ENCODE data around the gene ODAD3.
"Not testable (repeated sequence)": the region's sequence is repeated elsewhere in the genome, so short reads cannot be mapped to it uniquely, and the experiment has no call there.

The ODAD3 gene

GRCh38 chr19:11434703-11435056, 241 bp downstream of the ODAD3 start:
- DNase-seq = no peak

GRCh38 chr19:11433526-11433925, 1.4 kb downstream of the ODAD3 start:
- not testable (repeated sequence) for DNase-seq

GRCh38 chr19:11426656-11427055, 8.3 kb downstream of the ODAD3 start:
- no peak for DNase-seq

GRCh38 chr19:11425719-11426457, 9.0 kb downstream of the ODAD3 start:
- no peak for DNase-seq

DNA sequence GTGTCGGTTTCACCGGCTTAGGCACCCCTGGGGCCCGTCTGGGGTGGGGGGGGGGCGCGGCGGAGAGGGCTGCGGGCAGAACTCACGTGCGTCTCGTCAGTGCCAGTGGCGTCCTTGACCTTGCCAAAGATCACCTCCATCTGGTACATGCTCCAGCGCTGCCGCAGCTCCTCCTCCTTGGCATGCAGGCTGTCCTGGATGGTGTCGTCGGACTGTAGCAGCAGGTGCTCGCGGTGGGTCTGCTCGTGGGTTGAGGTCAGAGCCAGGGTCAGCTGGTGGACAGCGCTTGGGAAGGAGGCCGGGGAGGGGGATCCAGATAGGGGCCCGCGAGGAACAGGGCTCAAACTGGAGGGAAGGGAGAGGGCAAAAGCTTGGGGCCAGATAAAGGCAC, 11.1 kb downstream of the ODAD3 start:
- DNase-seq = no peak

DNA sequence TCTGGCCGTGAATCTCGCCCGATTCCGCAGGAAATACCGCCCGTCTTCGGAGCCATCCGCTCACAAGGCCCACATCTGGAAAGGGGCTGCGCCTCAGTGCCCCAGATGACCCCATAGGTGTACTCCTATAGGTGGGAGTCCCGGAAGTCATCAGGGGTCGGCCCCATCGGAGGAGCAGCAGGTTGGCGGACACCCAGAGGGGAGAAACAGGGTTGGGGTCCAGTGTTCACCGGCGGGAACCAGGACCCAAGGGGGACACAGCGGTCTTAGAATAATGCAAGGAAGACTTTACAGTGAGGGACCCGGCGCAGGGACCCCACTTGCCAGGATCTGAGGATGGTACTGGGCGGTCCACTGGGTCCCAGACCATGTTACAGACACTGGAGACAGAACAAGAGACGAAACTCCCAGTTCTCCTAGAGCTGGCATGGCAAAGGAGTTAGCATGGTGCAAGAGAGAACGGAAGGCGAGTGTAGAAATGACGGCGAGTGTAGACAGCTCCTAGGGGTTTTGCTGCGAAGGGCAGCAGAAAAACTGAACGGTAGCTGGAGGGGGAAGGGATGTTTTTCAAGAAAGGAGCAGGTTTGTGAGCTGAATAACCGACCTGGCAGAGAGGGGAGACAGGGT, 11.6 kb downstream of the ODAD3 start:
- DNase-seq = no peak

DNA sequence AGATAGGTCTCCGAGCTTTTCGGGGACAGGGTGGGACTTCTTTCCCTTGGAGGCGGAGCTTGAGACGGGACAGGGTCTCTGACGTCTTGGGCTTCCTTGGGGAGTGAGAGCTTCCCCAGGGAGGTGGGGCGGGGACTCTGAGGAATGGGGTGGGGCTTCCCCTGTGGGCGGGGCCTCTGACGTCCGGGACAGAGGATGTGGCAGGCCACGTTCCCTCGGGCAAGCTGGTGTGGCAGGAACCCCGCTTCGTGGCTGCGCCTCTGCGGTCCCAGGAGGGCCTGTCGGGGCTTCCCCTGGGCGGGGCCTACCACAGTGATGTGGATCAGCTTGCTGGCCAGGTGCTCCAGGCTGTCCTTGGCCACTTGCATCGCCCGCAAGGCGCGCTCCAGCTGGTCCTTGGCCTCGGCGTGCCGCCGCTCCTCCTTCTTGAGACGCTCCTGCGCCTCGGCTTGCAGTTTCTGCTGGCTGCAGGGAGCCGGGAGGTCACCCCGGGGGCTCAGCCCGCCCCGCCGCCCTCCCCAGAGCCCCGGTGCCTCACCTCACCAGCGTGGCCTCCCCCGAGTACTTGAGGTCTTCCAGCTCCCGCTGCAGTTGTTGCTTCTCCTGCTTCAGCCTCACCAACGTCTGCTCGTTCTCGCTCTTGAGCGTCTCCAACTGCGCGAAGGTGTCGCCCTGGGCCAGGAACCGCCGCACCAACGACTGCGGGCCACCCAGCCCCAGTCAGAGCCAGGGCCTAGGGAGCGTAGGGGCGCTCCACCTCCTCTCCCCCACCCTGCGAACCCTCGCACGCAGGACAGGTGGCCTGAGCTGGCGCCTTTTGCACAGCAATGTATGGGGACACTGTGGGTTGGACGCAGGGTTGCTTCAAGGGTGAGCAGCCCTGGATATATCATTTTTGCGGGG, 12.5 kb downstream of the ODAD3 start:
- DNase-seq = peak; percentile 55

DNA sequence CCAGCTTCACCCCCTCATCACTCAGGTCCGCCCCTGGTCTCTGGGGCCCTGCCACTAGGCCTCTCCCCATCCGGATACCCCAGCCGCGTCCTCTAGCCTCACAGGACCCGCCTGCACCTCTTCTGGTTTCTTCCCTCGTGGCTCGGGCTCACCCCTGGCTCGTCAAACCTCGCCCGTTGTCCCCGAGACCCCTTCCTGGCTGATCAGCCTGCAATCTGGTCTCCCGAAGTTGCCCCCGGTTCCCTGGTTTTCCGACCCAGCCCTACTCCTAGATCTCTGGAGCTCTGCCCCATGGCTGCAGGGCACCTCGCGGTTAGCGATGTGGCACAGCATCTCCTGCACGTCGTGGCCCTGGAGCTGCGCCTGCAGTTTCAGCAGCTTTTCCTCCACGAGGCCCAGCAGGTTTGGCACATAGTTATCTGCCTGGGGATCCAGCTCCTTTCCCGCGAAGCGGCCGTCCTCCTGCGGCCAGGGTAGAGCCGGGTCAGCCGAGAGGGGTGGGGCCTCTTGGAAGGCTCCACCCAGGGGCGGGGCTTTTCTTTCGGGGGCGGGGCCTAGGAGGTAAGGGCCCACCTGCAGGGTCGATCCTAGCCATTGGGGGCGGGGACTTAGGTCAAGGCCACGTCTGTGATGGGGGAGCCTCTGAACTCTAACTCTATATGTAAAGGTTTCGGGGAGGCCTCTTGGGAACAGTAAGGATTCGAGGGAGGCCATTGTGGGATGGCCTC, 13.4 kb downstream of the ODAD3 start:
- DNase-seq = peak; percentile 49

DNA sequence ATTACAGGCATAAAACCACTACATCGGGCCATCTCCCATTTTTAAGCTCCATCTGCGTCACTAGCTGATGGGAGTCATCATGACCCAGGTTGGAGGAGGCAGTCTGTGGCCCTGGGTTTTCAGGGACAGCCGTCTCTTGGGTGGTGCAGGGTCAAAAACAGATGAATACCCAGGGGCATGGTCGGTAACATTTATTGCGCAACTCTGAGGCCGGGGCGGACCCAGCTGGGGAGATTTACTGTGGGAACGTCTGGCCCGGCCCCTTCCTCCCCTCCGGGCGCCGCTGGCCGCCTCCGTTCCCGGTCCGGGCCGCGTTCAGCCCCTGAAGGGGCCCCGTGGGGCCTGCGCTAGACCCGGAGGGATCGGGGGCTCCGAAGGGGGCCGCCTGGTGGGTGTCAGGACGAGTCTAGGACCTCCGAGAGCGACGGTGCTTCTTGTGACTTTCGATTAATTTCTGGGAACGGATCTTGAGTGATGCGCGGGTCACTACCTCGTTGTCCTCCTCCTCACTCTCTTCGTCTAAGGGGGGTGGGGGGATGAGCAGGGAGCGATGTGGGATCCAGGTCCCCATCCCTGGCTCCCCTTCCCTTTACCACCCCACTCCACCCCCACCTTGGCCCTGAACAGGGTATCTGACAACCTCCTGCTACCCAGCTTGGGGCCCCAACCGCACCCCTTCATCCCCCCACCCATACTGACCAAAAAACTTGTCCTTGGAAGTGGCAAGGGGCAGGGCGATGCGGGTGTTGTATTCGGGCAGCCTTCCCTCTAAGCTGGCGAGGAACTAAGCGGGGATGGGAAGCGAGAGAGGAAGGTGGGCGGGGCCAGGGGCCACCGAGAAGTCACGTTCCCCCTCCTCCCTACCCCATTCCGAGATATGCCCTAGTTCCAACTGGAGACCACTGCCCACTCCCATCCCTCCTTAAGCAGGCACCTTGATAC, 14.2 kb downstream of the ODAD3 start:
- no peak for DNase-seq

GRCh38 chr19:11418549-11419506, 16.1 kb downstream of the ODAD3 start, which contains the start of gene RGL3:
Gene RGL3, minus strand, starts transcription at chr19:11419314. Its CDS starts 36 bp downstream, at chr19:11419278.
- no peak for DNase-seq

- no peak for DNase-seq
Observed at GRCh38 chr19:11418094-11418548, 16.8 kb downstream of the ODAD3 start.

GRCh38 chr19:11416346-11417052, 18.4 kb downstream of the ODAD3 start:
- DNase-seq = no peak

DNA sequence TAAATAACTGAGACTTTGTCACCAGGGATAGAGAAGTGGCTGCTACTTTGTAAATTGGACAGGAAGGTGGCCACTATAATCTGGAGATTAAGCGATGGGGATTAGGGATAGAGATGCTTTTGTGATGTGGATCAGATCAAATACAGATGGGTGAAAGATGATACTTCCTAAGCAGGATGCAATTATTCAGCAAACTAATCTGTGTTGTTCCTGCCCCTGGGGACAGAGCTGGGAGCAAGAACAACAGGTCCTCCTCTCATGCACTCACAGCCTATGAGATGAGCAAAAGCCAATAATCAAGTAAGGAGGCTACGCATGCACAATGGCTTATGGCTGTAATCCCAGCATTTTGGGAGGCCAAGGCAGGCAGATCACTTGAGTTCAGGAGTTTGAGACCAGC, 20.4 kb downstream of the ODAD3 start:
- no peak for DNase-seq

DNA sequence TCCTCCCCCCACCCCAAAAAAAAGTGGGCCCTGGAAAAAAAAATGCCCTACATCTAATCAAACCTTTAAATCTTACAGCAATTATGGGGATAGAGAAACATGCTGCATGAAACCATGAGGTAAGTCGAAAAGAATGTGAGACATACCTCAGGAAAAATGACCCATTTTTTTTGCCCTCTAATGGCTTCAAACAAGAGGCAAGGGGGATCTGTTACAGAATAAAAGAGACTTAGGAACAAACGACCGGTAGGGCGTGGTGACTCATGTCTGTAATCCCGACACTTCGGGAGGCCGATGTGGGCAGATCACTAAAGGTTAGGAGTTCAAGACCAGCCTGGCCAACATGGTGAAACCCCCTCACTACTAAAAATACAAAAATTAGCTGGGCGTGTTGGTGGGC, 24.2 kb downstream of the ODAD3 start:
- no peak for DNase-seq

- DNase-seq = no peak
Observed at GRCh38 chr19:11408591-11408990, 26.3 kb downstream of the ODAD3 start.

DNA sequence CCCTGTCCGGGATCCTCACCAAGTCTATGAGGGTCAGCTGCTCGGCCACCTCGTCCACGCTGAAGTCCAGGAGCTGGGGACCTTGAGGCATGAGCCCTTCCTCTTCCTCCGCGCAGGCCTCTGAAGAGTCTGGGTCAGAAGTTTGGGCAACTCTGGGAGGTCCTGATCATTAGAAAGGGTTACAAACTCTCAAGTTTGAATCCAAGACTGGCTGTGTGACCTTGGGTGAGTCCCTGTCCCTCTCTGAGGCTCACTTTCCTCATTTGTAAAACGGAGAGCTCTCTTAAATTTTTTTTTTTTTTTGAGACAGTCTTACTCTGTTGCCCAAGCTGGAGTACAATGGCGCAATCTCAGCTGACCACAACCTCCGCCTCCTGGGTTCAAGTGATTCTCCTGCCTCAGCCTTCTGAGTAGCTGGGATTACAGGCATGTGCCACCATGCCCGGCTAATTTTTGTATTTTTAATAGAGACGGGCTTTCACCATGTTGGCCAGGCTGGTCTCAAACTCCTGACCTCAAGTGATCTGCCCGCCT, 28.2 kb downstream of the ODAD3 start:
- DNase-seq = not testable (repeated sequence)

GRCh38 chr19:11405846-11406643, 28.9 kb downstream of the ODAD3 start:
- DNase-seq = peak; percentile 44

DNA sequence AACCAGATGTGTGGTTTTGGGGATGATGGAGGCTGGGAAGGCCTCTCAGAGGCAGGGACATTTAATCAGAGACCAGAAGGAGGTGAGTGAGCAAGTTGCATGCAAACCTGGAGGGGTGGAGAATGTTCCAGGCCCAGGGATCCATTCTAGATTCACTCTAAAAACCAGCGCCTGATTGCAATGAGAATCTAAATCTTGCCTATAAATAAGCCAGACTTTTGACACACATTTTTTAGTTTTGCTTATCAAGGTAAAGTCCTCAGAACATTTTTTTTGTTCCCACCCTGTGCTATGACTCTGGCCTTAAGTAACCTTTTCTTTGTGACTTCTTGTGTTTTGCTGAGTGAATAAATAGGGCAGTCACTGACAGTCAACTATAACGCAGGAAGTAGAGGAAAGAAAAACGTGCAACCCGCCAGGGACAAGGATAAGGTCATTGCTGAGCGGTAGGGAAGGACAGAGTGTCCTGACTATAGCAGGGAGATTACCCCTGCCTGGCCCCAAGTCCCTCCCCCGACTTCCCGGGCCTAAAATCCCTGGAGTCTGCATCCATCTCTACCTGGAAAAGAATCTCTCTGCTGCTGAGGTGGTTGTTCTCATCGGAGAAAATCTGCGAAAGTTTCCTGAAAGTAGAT, 30.2 kb downstream of the ODAD3 start:
- no peak for DNase-seq

Data from stimulated activated CD4-positive, alpha-beta T cell treated with anti-CD3 and anti-CD28 coated beads, Interleukin-4, amount 100 ng/mL, for 1 hour (primary cell).